Hepatocyte (in vitro differentiated cells): ENCODE measurements around the gene COG4. TPM values are rescaled to one million over a fixed set of nuclear protein-coding genes. Genes with fewer than 3 reads are reported as not detected.

ENCODE experiments used
- DNase-seq: peaks from one replicate; pipeline ENCODE4 v3.0.0-alpha.2; 2016; ENCODE audit warnings: low spot score
- H2AFZ ChIP-seq: fragments of 200-600 bp; sonication (generic); 2 replicates; pipeline ENCODE4 v1.6.0; 2016; ENCODE audit warnings: antibody characterized with exemption, mild to moderate bottlenecking
- H3K27ac ChIP-seq: fragments of 200-600 bp; sonication (generic); 2 replicates; pipeline ENCODE4 v1.5.1; 2016; ENCODE audit warnings: mild to moderate bottlenecking
- H3K27me3 ChIP-seq: fragments of 200-600 bp; sonication (generic); 2 replicates; pipeline ENCODE4 v1.6.1; 2016
- H3K36me3 ChIP-seq: fragments of 200-600 bp; sonication (generic); replicated peaks from 2 replicates; pipeline ENCODE4 v1.5.1; 2016; ENCODE audit warnings: low read depth; ENCODE audit not compliant: insufficient read depth
- H3K4me1 ChIP-seq: fragments of 200-600 bp; sonication (generic); 2 replicates; pipeline ENCODE4 v1.5.1; 2016; ENCODE audit warnings: mild to moderate bottlenecking, moderate library complexity; ENCODE audit not compliant: insufficient read depth
- H3K4me2 ChIP-seq: fragments of 200-600 bp; sonication (generic); 2 replicates; pipeline ENCODE4 v1.6.0; 2016
- H3K4me3 ChIP-seq: fragments of 200-600 bp; sonication (generic); 2 replicates; pipeline ENCODE4 v1.5.1; 2016; ENCODE audit warnings: mild to moderate bottlenecking
- H3K79me2 ChIP-seq: fragments of 200-600 bp; sonication (generic); 2 replicates; pipeline ENCODE4 v1.6.0; 2017; ENCODE audit warnings: mild to moderate bottlenecking
- H3K9me2 ChIP-seq: fragments of 200-600 bp; sonication (generic); replicated peaks from 2 replicates; pipeline ENCODE4 v1.6.0; 2017; ENCODE audit warnings: mild to moderate bottlenecking; ENCODE audit not compliant: insufficient read depth
- H3K9me3 ChIP-seq: fragments of 200-600 bp; sonication (generic); 2 replicates; pipeline ENCODE4 v1.5.1; 2016; ENCODE audit warnings: low read depth, mild to moderate bottlenecking
- H4K20me1 ChIP-seq: fragments of 200-600 bp; sonication (generic); 2 replicates; pipeline ENCODE4 v1.6.0; 2016; ENCODE audit warnings: mild to moderate bottlenecking; ENCODE audit not compliant: insufficient read depth, poor library complexity, severe bottlenecking
- EZH2 ChIP-seq: fragments of 200-600 bp; sonication (generic); IDR thresholded peaks from 2 replicates; pipeline ENCODE4 v1.6.1; 2016; ENCODE audit warnings: antibody characterized with exemption, mild to moderate bottlenecking, borderline replicate concordance
- EZH2phosphoT487 ChIP-seq: fragments of 200-600 bp; sonication (generic); IDR thresholded peaks from one replicate; pipeline ENCODE4 v1.6.1; 2018; ENCODE audit warnings: antibody characterized with exemption, mild to moderate bottlenecking, low read depth, moderate library complexity; ENCODE audit not compliant: unreplicated experiment, severe bottlenecking
- WGBS: methylation state at CpG from one replicate; pipeline ENCODE4 v1.1.6; 2016; ENCODE audit warnings: low lambda C conversion rate; ENCODE audit errors: missing lambda C conversion rate; 5-methylcytosine and 5-hydroxymethylcytosine counted together
- polyA plus RNA-seq: library from polyadenylated mRNA; unstranded; fragments of >200 nt; fragmentation: Nextera tagmentation; extraction: Ambion mirVana; gene quantifications from 2 replicates; pipeline ENCODE4 v1.2.1, GENCODE V29; 2016
- total RNA-seq: library from RNA; depleted of rRNA; stranded (reverse); fragments of >200 nt; gene quantifications from 2 replicates; pipeline ENCODE4 v1.2.3, GENCODE V29; 2014
- TF ChIP-seq, protein P1 (sequence below): fragments of 200-600 bp; sonication (generic); IDR thresholded peaks from 2 replicates; pipeline ENCODE4 v1.5.1; 2016; ENCODE audit warnings: antibody characterized with exemption, mild to moderate bottlenecking; ENCODE audit not compliant: poor library complexity

Gene COG4
- total and polyA plus RNA-seq, 2 experiments from 2014 or later = 45.9 to 48.9 TPM

DNA sequence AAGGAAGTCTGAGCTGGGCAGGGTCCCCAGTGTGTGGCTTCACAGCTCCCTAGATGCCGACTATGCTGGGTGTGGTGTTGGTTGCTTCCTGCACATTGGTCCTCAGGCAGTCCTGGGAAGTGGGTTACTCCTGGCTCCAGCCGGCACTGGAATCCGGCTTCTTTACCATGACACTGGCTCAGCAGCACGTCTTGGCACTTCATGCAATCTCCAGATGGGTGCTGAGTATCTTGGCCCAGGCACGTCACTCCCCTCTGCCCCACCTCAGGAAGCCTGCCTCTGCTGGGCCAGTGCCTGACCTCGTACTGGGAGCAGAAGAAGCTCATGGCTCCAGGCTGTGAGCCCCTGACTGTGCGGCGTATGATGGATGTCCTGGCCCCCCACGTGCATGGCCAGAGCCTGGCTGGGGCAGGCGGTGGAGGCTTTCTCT is 44.4 kb downstream of the COG4 start:
- Histone ChIP-seq H3K27me3 (no peaks in the 10 kb centered on the region), H3K36me3 (no peaks in the 10 kb centered on the region), H3K27ac (no peak overlapping the region), H4K20me1 (no peaks in the 10 kb centered on the region), H2AFZ (no peak overlapping the region), H3K9me2 (no peaks in the 10 kb centered on the region), H3K9me3 (no peaks in the 10 kb centered on the region), H3K4me3 (no peak overlapping the region), H3K4me1 (peaks cover 3% of the 10 kb centered on the region), H3K79me2 (no peaks in the 10 kb centered on the region), H3K4me2 (no peak overlapping the region)
- 92% methylated on average over 9 of the region's 10 CpGs for WGBS
- DNase-seq = no peak
- no peak for TF ChIP-seq EZH2phosphoT487
- TF ChIP-seq, protein P1, sequence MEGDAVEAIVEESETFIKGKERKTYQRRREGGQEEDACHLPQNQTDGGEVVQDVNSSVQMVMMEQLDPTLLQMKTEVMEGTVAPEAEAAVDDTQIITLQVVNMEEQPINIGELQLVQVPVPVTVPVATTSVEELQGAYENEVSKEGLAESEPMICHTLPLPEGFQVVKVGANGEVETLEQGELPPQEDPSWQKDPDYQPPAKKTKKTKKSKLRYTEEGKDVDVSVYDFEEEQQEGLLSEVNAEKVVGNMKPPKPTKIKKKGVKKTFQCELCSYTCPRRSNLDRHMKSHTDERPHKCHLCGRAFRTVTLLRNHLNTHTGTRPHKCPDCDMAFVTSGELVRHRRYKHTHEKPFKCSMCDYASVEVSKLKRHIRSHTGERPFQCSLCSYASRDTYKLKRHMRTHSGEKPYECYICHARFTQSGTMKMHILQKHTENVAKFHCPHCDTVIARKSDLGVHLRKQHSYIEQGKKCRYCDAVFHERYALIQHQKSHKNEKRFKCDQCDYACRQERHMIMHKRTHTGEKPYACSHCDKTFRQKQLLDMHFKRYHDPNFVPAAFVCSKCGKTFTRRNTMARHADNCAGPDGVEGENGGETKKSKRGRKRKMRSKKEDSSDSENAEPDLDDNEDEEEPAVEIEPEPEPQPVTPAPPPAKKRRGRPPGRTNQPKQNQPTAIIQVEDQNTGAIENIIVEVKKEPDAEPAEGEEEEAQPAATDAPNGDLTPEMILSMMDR = no peak
- TF ChIP-seq EZH2 = no peak

DNA sequence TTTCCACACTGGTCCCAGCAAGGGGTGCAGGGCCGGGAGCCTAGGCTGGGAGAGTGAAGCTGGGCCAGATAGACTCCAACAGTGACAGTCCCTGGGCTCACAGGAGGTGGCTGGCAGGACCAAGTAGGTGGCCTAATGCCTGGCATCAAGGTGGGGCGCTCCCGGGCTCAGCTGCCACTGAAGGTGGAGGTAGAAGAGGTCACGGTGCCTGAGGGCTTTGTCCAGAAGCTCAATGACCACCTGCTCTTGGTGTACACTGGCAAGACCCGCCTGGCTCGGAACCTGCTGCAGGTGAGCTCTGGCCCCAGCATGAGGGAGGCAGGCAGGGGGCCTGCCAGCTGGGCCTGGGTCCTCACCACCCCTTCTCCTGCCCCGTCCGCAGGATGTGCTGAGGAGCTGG is 45.2 kb downstream of the COG4 start:
- Histone ChIP-seq H3K79me2 (no peaks in the 10 kb centered on the region), H3K4me1 (peaks cover 3% of the 10 kb centered on the region), H3K36me3 (no peaks in the 10 kb centered on the region), H2AFZ (no peak overlapping the region), H3K4me3 (no peak overlapping the region), H3K9me2 (no peaks in the 10 kb centered on the region), H3K27ac (no peak overlapping the region), H3K27me3 (no peaks in the 10 kb centered on the region), H3K4me2 (no peak overlapping the region), H4K20me1 (no peaks in the 10 kb centered on the region), H3K9me3 (no peaks in the 10 kb centered on the region)
- 95% methylated on average over 8 of the region's 8 CpGs for WGBS
- DNase-seq = no peak
- TF ChIP-seq EZH2 (no peak), EZH2phosphoT487 (no peak)
- TF ChIP-seq, protein P1 = no peak

DNA sequence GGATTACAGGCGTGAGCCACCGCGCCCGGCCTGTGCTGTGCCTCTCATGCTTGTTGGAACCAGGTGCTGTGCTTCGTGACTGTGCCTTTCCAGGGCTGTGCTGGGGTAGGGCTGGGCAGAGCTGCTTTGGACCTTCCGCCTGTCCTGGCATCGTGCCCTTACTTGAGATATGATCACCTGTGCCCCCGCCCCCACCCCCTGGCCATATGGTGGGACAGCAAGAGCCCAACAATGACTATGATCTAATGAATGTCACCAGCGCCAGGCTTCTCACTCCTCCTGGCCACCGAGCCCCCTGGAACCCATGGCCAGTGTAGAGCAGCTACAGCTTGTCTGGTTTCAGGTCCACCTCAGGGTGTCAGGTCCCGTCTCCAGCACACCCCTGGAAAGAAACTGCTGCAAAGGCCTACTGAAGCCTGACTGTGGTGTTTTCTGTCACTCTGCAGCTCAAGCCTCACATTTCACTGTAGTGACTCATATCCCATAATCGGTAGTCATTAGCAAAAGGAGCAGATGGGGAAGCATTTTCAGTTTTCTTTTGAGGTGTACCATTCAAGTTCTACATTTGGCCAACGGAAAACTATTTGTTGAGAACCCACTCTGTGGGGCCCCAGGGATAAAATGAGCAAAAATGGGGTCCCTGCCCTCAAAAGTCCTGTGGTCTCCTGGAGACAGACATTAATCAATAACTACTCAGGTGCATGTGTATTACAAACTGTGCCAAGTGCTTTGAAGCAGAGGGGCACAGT is 46.9 kb downstream of the COG4 start:
- Histone ChIP-seq H4K20me1 (no peaks in the 10 kb centered on the region), H3K27me3 (no peaks in the 10 kb centered on the region), H3K27ac (no peak overlapping the region), H3K4me2 (no peak overlapping the region), H3K9me3 (no peaks in the 10 kb centered on the region), H3K4me3 (no peak overlapping the region), H3K79me2 (no peaks in the 10 kb centered on the region), H3K36me3 (no peaks in the 10 kb centered on the region), H3K9me2 (no peaks in the 10 kb centered on the region), H2AFZ (no peak overlapping the region), H3K4me1 (peaks cover 3% of the 10 kb centered on the region)
- TF ChIP-seq EZH2 = no peak
- TF ChIP-seq EZH2phosphoT487 = no peak
- TF ChIP-seq, protein P1 = no peak
- no peak for DNase-seq
- WGBS = 85% methylated on average over 13 of the region's 13 CpGs
